GM18858 (cell line): ENCODE results near the gene MYO3A.

ENCODE experiments used
- ATAC-seq: cut with Tn5 transposase; IDR thresholded peaks from one replicate; pipeline ENCODE4 v1.9.1; 2021; ENCODE audit not compliant: unreplicated experiment

The MYO3A gene

DNA sequence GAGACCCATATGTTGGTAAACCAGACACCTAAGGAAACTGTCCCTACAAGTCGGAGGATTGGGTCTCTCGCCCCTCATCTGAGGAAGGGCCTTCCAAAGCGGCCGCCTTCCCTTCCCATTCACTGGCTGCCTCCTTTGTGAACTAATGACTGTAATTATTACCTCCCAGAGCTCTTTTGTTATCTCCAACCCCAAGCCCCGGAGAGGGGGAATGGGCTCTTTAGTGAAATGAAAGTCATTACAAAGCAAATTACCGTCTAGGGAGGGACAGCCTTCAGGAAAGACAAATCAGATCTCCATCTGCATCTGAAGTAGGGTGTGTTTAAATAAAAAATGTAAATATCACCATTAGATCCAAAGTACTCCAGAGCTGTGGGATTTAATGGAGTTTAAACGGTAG is 280.0 kb downstream of the MYO3A start:
- no peak for ATAC-seq

GRCh38 chr10:26214551-26215395 is 280.7 kb downstream of the MYO3A start:
- no peak for ATAC-seq

GRCh38 chr10:26215396-26215934 is 281.4 kb downstream of the MYO3A start:
- ATAC-seq: no peak

DNA sequence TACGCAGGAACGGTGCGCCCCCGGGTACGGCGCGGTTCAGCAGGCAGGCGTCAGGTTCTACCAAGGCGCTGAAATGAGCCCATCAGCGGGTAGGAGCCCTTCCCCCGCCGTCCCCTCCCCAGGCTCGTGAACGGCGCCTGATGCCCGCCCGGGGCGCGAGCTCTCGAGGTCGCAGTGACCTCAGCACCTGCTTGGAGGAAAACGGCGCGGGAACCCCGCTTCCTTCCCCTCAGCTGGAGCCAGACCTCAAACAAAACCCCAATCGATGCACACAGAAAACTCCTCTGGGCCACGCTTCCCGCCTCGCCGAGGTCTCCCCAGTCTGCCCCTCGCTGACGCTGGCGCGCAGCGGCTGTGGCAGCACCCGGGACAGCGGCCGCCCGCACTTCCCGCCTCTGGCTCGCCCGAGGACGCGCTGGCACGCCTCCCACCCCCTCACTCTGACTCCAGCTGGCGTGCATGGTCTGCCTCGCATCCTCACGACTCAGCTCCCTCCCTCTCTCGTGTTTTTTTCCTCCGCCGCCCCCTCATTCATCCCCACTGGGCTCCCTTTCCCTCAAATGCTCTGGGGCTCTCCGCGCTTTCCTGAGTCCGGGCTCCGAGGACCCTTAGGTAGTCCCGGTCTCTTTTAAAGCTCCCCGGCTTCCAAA is 282.0 kb downstream of the MYO3A start:
- ATAC-seq: no peak

DNA sequence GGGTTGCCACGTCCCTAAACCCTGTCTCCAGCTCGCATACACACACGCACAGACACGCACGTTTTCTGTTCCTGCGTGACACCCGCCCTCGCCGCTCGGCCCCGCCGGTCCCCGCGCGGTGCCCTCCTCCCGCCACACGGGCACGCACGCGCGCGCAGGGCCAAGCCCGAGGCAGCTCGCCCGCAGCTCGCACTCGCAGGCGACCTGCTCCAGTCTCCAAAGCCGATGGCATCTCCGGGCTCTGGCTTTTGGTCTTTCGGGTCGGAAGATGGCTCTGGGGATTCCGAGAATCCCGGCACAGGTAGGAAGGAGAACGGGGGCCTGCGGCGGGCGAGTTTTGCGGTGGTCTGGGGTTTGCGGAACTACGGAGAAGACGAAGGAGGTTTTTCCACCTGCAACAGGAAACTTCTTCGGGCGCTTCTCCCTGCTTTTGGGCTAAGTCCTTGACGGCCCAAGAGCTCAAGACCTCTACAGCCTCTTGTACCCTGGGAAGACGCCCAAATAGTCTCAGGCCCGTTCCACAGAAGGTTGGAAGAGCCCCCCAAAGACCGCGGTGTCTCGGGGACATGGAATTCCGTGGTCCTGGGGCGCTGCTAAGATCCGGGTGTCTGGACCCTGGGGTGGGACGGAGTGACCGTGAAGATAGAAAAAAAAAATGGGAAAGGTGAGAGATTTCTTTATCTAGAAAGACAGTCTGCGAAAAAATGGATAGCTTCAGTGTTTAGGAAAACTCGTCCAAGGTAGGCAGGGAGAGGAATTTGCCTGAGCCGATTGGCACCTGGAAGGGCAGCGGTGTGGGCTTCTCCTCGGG is 282.8 kb downstream of the MYO3A start, which contains the start of gene GAD2:
Gene GAD2, plus strand, starts transcription at position 190 of the 811 bp plus-strand sequence. Its CDS starts 36 bp downstream, at position 226.
- no peak for ATAC-seq

DNA sequence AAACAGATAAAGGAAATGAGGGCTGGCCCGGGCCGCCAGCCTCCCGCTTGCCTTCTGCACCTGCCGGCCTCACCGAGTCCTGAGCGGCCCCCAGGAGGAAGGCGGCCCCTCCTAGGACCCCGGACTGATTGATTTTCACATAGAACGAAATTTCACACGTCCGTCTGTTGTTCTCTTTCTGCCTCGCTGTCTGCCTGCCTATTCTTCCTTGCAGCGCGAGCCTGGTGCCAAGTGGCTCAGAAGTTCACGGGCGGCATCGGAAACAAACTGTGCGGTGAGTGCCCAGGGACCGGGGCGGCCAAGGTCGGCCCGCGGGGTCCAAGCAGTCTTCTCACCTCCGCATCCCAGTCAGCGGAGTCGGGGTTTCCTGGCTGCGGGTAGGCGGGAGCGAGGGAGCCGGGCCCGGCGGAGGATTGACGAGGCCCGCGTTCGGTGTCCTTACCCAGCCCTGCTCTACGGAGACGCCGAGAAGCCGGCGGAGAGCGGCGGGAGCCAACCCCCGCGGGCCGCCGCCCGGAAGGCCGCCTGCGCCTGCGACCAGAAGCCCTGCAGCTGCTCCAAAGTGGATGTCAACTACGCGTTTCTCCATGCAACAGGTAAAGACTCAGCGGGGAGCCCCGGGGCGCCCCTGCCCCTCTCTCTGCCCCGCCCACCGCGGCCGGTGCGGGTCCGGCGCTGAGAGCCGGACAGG is 283.5 kb downstream of the MYO3A start:
- no peak for ATAC-seq

- no peak for ATAC-seq
These were observed 285.6 kb downstream of the MYO3A start for GRCh38 chr10:26219676-26220075.

- ATAC-seq: no peak
These were observed 286.9 kb downstream of the MYO3A start for GRCh38 chr10:26220901-26221300.

DNA sequence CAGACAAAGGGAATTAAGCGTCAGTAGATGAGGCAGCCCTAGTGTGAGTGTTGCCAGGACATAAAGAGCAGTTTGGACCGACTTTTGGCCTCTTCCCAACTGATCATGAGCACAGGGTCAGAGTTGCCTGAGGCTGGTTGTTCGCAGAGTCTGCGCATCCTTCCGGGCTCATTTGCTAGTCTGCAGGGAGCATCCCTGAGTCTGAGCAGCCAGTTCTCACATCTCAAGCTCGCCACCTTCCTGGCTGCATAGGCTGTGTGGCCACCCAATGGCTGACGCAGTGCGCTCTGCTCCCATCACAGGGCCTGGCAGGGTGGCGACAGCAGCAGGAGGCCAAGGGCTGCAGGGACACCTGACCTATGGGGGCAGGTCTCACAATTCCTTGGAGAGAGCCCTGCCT is 287.5 kb downstream of the MYO3A start:
- no peak for ATAC-seq

DNA sequence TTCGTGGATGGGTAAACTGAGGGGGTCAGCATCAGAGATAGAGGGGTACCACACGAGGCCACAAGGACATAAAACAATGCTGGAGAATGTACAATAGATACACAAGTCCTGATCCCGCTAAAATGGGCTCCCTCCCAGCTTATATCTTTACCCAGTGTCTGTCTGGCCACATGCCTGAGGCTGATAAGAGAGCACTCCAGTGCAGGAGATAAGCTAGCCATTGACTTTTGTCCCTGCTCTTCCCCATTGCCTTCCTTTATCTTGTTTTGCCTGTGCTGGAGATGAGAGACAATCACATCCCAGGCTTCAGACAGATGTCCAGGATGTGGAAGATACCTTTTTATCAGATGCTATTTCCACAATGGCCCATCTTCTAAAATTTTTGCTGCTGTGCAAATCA is 288.5 kb downstream of the MYO3A start:
- no peak for ATAC-seq

GRCh38 chr10:26225322-26225721 is 291.3 kb downstream of the MYO3A start:
- ATAC-seq: no peak

- ATAC-seq: no peak
These were observed 293.8 kb downstream of the MYO3A start for GRCh38 chr10:26227786-26228185.

DNA sequence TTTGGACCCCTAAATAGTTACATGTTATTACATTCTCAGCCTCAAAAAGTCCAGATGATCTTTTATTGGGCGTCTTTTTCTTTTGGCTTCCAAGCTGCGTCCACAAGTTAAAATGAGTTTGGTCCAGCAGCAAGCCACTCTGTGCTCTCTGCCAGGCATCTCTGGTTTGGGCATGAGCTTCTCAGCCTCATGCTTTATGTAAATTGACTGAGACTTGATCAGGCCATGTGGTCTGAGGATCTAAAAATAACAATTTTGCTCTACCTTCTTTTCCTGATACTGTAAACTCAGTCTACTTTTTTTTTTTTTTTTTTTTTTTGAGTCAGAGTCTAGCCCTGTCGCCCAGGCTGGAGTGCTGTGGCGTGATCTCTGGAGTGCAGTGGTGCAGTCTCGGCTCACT is 298.1 kb downstream of the MYO3A start:
- ATAC-seq: no peak

DNA sequence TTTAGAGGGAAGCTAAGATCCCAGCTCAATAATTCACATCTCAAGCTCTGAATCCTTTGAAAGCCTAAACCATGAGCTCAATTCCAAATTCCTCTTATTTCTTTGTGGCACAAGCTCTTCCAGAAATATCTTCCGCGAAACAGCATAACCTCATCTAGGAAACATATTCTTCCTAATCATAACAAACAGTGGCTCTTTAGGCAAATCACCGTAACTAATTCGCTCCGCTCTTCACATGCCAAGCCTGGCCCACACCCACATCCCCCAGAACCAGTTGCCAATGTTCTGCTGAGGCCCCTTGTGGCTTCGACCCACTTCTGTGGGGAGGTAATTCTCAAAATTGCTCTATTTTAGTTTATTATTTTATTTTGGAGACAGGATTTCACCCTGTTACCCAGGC is 301.7 kb downstream of the MYO3A start:
- no peak for ATAC-seq

DNA sequence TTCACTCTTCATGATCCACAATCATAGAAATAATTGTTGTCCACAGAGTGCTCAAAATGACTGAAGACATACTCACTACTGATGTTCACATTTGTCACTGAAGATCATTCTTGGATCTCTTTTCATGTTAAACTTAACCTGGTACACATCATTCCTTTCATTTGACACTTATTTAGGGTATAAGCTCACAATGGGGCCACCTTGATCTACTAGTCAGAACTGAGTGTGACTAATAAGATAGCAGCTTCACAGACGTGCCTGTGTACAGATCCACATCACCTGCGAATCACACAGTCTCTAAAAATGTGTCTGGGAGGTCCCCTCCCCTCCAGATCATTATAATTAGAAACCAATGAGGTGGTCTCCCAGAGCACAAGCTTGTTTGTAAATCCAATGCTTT is 304.3 kb downstream of the MYO3A start:
- no peak for ATAC-seq

DNA sequence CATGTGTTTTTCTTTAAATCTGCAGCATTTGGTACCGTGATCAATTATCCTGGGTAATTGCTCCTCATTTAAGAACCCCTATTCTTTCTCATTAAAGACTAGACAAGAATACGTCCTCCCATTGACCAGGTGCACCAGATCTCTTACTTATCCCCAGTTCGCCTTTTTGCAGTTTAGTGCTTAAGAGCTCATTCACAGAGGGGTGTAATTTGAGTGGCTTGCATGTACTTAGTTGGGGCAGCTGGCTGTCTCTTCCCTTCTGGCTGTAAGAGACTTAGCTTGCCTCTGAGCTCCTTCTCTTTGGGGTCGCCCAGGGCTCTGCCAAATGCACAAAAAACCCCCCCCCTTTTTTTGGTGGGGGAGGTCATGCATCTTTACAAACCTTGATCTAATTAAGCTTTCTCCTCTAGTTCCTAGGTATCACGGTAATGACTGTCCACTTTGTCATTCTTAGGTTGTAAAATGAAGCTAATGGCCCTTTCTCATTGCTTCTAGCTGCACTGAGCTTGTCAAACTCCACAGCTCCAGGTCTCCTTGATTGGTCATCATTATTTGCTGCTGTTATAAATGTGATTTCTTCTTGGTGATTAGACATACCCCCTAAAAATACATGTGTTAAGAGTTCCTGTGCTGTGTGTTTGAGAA is 308.8 kb downstream of the MYO3A start:
- ATAC-seq: no peak

DNA sequence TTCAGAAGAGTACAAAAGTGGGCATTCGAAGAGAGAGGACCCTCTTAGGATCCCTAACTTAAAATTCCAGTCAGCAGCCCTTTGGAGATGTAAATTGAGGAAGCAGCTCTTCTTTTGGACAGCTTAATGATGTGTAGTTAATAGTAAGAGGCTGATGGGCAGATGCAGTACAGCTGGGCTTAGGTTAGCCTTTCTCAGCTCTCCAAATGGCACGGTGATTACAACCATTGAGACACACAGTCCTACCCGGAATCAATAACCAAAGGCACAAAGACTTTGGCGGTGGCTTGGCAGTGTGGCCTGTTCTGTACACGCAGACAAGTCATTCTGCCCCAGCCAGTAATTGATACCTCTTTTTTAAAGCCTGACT is 309.3 kb downstream of the MYO3A start:
- ATAC-seq: no peak

DNA sequence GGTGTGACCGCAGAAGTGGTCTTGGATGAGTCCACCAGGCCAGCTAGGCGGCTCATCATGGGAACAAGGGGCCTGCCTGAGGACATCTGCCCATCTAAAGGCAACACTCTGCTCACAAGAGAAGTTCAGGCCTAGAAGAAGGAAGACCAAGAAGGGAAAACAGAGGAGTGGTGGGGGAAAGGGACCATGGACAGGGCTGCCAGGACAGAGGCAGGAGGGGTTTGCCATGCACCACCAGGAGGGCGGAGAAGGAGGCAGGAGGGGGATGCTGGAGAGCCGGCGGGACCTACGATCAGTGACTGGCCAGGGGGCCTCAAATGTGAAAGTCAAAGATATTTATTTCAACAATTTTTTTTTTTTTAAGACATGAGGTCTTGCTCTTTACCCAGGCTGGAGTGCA is 315.7 kb downstream of the MYO3A start:
- no peak for ATAC-seq

- no peak for ATAC-seq
These were observed 317.9 kb downstream of the MYO3A start for GRCh38 chr10:26251925-26252324.

DNA sequence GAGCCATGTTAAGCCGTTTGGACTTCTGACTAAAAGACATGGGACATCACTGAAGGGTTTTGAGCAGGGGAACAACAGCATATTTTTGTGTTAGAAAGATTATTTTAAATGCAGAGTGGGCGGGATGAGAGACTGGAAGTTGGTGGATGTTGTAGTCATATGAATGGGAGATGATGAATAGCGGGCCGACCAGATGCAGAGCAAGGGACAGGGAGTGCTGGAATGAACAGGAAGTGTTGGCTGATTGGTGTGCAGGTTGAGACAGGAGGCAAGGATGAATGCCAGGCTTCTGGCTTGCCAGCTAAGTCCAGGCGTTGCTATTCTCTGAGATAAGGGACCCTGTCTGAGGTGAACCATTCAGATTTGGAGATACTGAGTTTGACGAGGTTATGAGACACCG is 320.6 kb downstream of the MYO3A start:
- ATAC-seq: no peak
